Nephron (organoid): Measurements from ENCODE around the gene FBXO21.

Source experiments
- H3K27ac Mint-ChIP-seq, 3 experiments: 2 replicates each; pipeline ENCODE4 v1.8.0; 2020; ENCODE audit warnings: mixed read lengths in 3 of 3, mild to moderate bottlenecking in 2 of 3, moderate library complexity in 1 of 3
- H3K27me3 Mint-ChIP-seq: 2 replicates; pipeline ENCODE4 v1.8.0; 2021; ENCODE audit warnings: low read depth, mild to moderate bottlenecking, moderate library complexity, mixed read lengths
- H3K36me3 Mint-ChIP-seq: 2 replicates; pipeline ENCODE4 v1.8.0; 2020; ENCODE audit warnings: low read depth, mixed read lengths
- H3K4me1 Mint-ChIP-seq: 2 replicates; pipeline ENCODE4 v1.8.0; 2020; ENCODE audit warnings: mixed read lengths
- H3K4me3 Mint-ChIP-seq, 3 experiments: 2 replicates each; pipeline ENCODE4 v1.8.0; 2020; ENCODE audit warnings: mild to moderate bottlenecking in 3 of 3, mixed read lengths in 3 of 3, moderate library complexity in 2 of 3
- H3K9me3 Mint-ChIP-seq: 2 replicates; pipeline ENCODE4 v1.8.0; 2020; ENCODE audit warnings: mixed read lengths
- CTCF ChIP-seq, 3 experiments: fragments of 200-600 bp; sonication (generic); IDR thresholded peaks; one replicate each; pipeline ENCODE4 v1.5.0; 2021; ENCODE audit warnings: antibody characterized with exemption in 3 of 3; ENCODE audit not compliant: unreplicated experiment in 3 of 3

The FBXO21 gene

GRCh38 chr12:117118838-117119591 is 71.3 kb downstream of the FBXO21 start:
- H3K4me1 Mint-ChIP-seq = peaks cover 5% of the 10 kb centered on the region
- TF ChIP-seq CTCF (IDR thresholded peaks at IDR 0.05; ENCODE audit: unreplicated experiment in 3 of 3) = no peak
- H3K36me3 Mint-ChIP-seq = no peaks in the 10 kb centered on the region
- H3K4me3 Mint-ChIP-seq = no peak overlapping the region
- peaks cover 5% of the 10 kb centered on the region for H3K27me3 Mint-ChIP-seq
- H3K9me3 Mint-ChIP-seq = no peaks in the 10 kb centered on the region
- H3K27ac Mint-ChIP-seq = no peak overlapping the region

- no peaks in the 10 kb centered on the region for H3K9me3 Mint-ChIP-seq
- H3K27ac Mint-ChIP-seq = no peak overlapping the region
- no peaks in the 10 kb centered on the region for H3K36me3 Mint-ChIP-seq
- H3K4me3 Mint-ChIP-seq = no peak overlapping the region
- peaks cover 3% of the 10 kb centered on the region for H3K27me3 Mint-ChIP-seq
- peaks cover 9% of the 10 kb centered on the region for H3K4me1 Mint-ChIP-seq
- TF ChIP-seq CTCF (IDR thresholded peaks at IDR 0.05; ENCODE audit: unreplicated experiment in 3 of 3) = no peak
These were observed 75.5 kb downstream of the FBXO21 start for GRCh38 chr12:117114784-117115183.

GRCh38 chr12:117113231-117113630 is 77.0 kb downstream of the FBXO21 start:
- Mint-ChIP-seq H3K4me1 (peaks cover 9% of the 10 kb centered on the region), H3K27me3 (peaks cover 8% of the 10 kb centered on the region), H3K27ac (no peak overlapping the region), H3K36me3 (no peaks in the 10 kb centered on the region), H3K9me3 (no peaks in the 10 kb centered on the region), H3K4me3 (no peak overlapping the region)
- no peak for TF ChIP-seq CTCF (IDR thresholded peaks at IDR 0.05; ENCODE audit: unreplicated experiment in 3 of 3)

- peaks cover 8% of the 10 kb centered on the region for H3K27me3 Mint-ChIP-seq
- H3K27ac Mint-ChIP-seq = peak overlapping the region in 1 of 3 experiments; percentile 67
- H3K9me3 Mint-ChIP-seq = no peaks in the 10 kb centered on the region
- no peak for TF ChIP-seq CTCF (IDR thresholded peaks at IDR 0.05; ENCODE audit: unreplicated experiment in 3 of 3)
- peaks cover 9% of the 10 kb centered on the region for H3K4me1 Mint-ChIP-seq
- no peaks in the 10 kb centered on the region for H3K36me3 Mint-ChIP-seq
- H3K4me3 Mint-ChIP-seq = peak overlapping the region in 1 of 3 experiments; percentile 43
These were observed 78.3 kb downstream of the FBXO21 start for GRCh38 chr12:117111821-117112595.

- Mint-ChIP-seq H3K27ac (no peak overlapping the region), H3K4me3 (no peak overlapping the region)
These were observed 78.9 kb downstream of the FBXO21 start for GRCh38 chr12:117111386-117111785.

More at GRCh38 chr12:117111386-117111785, 78.9 kb downstream of the FBXO21 start:
- Mint-ChIP-seq H3K36me3 (no peaks in the 10 kb centered on the region), H3K4me1 (peaks cover 9% of the 10 kb centered on the region), H3K27me3 (peaks cover 8% of the 10 kb centered on the region), H3K9me3 (no peaks in the 10 kb centered on the region)
- no peak for TF ChIP-seq CTCF (IDR thresholded peaks at IDR 0.05; ENCODE audit: unreplicated experiment in 3 of 3)
